ENCODE measurements around the gene CD320. TPM values are rescaled to one million over a fixed set of nuclear protein-coding genes. Genes with fewer than 3 reads are reported as not detected.
"Not testable (repeated sequence)": the region's sequence is repeated elsewhere in the genome, so short reads cannot be mapped to it uniquely, and the experiment has no call there.

Gene CD320
- total and polyA plus RNA-seq, 2 donors, result 24.7 to 31.9 TPM

DNA sequence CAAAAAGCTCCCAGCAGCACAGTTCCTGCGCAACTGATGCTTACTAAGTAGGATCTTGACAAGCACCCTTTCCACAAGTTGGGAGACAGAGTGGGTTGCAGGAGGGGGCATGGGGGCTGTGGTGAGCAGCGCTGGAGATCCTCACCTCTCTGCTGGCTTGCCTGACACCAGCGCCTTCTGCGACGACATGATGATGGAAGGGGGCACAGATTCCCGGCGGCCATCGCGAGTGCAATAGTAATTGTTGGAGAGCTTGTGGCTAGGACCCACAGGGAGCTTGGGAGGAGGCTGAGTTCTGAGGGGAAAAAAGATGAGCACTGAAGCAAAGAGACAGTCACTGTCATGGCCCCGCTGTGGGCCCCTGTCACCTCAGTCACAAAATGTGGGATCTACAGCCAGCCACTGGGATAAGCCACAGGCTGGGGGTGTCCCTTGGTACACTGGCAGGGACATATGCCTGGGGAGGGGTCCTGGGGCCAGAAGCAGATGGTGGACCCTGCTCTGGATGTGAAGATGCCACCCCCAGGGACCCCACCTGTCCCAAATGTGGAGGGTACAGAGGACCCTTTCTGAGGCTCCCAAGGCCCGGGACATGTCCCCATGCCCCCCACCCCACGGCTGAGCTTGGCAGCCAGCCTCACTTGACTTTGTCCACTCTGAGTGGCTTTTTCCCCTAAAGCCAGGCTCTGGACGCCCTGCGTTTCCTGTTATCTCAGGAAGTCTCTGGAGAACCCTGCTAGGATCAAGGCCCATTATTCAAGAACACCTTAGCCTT is 8.4 kb upstream of the CD320 start:
- Histone ChIP-seq H3K9me3 (ENCODE audit: control insufficient read depth in 2 of 2, insufficient read depth in 1 of 2, low read length in 1 of 2) (no peaks in the 10 kb centered on the region), H3K4me1 (ENCODE audit: control insufficient read depth in 2 of 2, insufficient read depth in 2 of 2, low read length in 2 of 2) (peaks cover 5 to 24% of the 10 kb centered on the region in 2 donors), H3K4me3 (ENCODE audit: low read length in 2 of 2) (no peak overlapping the region), H3K36me3 (ENCODE audit: control insufficient read depth in 2 of 2, insufficient read depth in 2 of 2, low read length in 1 of 2) (peaks cover 41 to 45% of the 10 kb centered on the region in 2 donors), H3K27me3 (ENCODE audit: control insufficient read depth in 2 of 2, insufficient read depth in 1 of 2, low read length in 1 of 2) (no peaks in the 10 kb centered on the region), H3K27ac (ENCODE audit: low read depth in 1 of 2, low read length in 1 of 2) (no peak overlapping the region)
- 93% methylated on average over 14 of the region's 14 CpGs for WGBS
- DNase-seq (ENCODE audit: low read depth in 6 of 9, low spot score in 9 of 9), result no peak

DNA sequence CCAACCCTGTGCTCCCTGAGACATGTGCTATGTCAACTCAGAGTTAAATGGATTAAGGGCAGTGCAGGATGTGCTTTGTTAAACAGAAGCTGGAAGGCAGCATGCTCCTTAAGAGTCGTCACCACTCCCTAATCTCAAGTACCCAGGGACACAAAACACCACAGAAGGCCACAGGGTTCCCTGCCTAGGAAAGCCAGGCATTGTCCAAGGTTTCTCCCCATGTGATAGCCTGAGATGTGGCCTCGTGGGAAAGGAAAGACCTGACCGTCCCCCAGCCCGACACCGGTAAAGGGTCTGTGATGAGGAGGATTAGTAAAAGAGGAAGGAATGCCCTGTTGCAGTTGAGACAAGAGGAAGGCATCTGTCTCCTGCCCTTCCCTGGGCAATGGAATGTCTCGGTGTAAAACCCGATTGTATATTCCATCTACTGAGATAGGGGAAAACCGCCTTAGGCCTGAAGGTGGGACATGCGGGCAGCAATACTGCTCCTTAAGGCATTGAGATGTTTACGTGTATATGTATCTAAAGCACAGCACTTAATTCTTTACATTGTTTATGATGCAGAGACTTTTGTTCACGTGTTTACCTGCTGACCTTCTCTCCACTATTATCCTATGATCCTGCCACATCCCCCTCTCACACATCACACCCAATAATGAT is 7.0 kb upstream of the CD320 start:
- H3K9me3 ChIP-seq (ENCODE audit: control insufficient read depth in 2 of 2, insufficient read depth in 1 of 2, low read length in 1 of 2); H3K27ac ChIP-seq (ENCODE audit: low read depth in 1 of 2, low read length in 1 of 2); H3K27me3 ChIP-seq (ENCODE audit: control insufficient read depth in 2 of 2, insufficient read depth in 1 of 2, low read length in 1 of 2); DNase-seq (ENCODE audit: low read depth in 6 of 9, low spot score in 9 of 9); H3K4me3 ChIP-seq (ENCODE audit: low read length in 2 of 2): not testable (repeated sequence)
- WGBS, result 95% methylated on average over 11 of the region's 11 CpGs
- peaks cover under 1 to 18% of the 10 kb centered on the region in 2 donors for H3K4me1 ChIP-seq (ENCODE audit: control insufficient read depth in 2 of 2, insufficient read depth in 2 of 2, low read length in 2 of 2)
- peaks cover 54 to 56% of the 10 kb centered on the region in 2 donors for H3K36me3 ChIP-seq (ENCODE audit: control insufficient read depth in 2 of 2, insufficient read depth in 2 of 2, low read length in 1 of 2)

DNA sequence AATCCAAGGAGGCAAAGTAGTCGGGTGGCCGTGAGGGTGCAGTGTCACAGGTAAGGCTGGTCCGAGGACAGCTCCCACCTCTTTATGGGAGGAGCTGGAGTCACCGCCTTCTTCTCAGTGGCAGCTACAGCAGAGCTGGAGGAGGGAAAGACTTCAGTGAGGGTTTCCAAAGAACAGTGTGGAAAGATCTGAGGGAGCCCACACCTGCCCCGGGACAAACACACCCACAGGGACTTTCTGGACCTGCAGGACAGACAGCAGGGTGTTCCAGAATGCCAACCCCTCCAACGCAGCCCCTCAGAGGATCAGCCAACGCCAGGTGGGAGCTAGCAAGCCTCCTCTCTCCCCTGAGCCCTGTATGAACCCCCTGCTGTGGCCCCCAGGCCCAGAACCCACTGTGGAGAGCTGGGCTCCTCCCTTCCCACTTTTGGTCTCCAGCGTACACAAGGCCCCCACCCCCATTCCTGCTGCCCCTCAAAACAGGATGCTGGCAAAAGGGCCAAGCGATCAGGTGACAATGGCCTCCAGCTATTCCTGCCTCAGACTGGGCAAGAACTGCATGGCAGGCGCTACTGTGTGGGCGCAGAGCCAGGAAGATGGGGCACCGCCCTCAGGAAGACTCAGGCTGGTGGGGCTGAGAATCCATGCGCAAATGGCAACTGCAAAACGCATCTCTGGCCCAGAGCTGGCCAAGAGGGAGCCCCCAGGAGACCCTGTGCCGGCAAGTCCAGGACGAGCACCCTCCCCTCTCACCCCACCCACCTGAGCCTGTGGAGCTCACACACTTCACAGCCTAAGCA is 3.5 kb upstream of the CD320 start:
- DNase-seq (ENCODE audit: low read depth in 6 of 9, low spot score in 9 of 9), result no peak
- Histone ChIP-seq H3K36me3 (ENCODE audit: control insufficient read depth in 2 of 2, insufficient read depth in 2 of 2, low read length in 1 of 2) (peaks cover 54 to 60% of the 10 kb centered on the region in 2 donors), H3K27ac (ENCODE audit: low read depth in 1 of 2, low read length in 1 of 2) (no peak overlapping the region), H3K9me3 (ENCODE audit: control insufficient read depth in 2 of 2, insufficient read depth in 1 of 2, low read length in 1 of 2) (no peaks in the 10 kb centered on the region), H3K4me3 (ENCODE audit: low read length in 2 of 2) (no peak overlapping the region), H3K4me1 (ENCODE audit: control insufficient read depth in 2 of 2, insufficient read depth in 2 of 2, low read length in 2 of 2) (peaks cover 14 to 26% of the 10 kb centered on the region in 2 donors), H3K27me3 (ENCODE audit: control insufficient read depth in 2 of 2, insufficient read depth in 1 of 2, low read length in 1 of 2) (no peaks in the 10 kb centered on the region)
- WGBS, result 95% methylated on average over 16 of the region's 16 CpGs

DNA sequence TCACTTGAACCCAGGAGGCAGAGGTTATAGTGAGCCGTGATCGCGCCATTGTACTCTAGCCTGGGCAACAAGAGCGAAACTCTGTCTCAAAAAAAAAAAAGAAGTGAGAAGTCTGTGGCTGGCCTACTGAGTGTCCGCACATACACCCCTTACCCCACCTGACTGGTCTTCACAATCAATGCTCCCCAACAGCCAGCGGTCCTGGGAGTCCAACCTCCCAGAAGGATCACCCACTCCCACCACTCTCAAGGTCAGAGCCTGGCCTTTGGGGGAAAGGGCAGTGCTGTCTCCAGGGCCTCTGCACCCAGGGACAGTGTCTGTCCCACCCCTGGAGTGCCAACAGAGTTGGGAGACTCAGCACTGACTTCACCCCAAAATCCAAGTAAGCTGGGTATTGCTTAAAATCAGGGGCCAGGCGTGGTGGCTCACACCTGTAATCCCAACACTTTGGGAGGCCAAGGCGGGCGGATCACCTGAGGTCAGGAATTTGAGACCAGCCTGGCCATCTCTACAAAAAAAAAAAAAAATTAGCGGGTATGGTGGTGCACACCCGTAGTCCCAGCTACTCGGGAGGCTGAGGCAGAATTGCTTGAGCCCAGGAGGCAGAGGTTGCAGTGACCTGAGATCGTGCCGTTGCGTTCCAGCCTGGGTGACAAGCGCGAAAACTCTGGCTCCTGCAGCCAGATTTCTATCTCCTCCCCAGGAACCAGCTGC is 2.3 kb upstream of the CD320 start:
- 98% methylated on average over 17 of the region's 17 CpGs for WGBS

DNA sequence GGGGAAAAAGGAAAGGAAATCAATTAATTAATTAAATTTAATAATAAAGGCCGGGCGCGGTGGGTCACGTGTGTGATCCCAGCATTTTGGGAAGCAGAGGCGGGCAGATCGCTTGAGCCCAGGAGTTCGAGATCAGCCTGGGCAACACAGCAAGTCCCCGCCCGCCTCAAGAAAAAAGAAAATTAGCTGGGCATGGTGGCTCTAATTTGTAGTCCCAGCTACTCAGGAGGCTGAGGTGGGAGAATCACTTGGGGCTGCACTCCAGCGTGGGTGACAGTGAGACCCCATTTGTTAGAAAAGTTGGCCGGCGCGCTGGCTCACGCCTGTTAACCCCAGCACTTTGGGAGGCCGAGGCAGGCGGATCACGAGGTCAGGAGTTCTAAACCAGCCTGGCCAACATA is 733 bp upstream of the CD320 start:
- WGBS, result 92% methylated on average over 17 of the region's 17 CpGs
- H3K9me3 ChIP-seq (ENCODE audit: control insufficient read depth in 2 of 2, insufficient read depth in 1 of 2, low read length in 1 of 2), result no peaks in the 10 kb centered on the region
- no peak for DNase-seq (ENCODE audit: low read depth in 6 of 9, low spot score in 9 of 9)
- no peaks in the 10 kb centered on the region for H3K27me3 ChIP-seq (ENCODE audit: control insufficient read depth in 2 of 2, insufficient read depth in 1 of 2, low read length in 1 of 2)
- no peak overlapping the region for H3K27ac ChIP-seq (ENCODE audit: low read depth in 1 of 2, low read length in 1 of 2)
- H3K36me3 ChIP-seq (ENCODE audit: control insufficient read depth in 2 of 2, insufficient read depth in 2 of 2, low read length in 1 of 2), result peaks cover 38 to 42% of the 10 kb centered on the region in 2 donors
- peaks cover 14 to 32% of the 10 kb centered on the region in 2 donors for H3K4me1 ChIP-seq (ENCODE audit: control insufficient read depth in 2 of 2, insufficient read depth in 2 of 2, low read length in 2 of 2)
- peak overlapping the region; percentile 57 to 80 for H3K4me3 ChIP-seq (ENCODE audit: low read length in 2 of 2)

More for the DNA sequence above, 2.3 kb upstream of the CD320 start:
- DNase-seq (ENCODE audit: low read depth in 6 of 9, low spot score in 9 of 9), result no peak
- no peak overlapping the region for H3K27ac ChIP-seq (ENCODE audit: low read depth in 1 of 2, low read length in 1 of 2)
- no peak overlapping the region for H3K4me3 ChIP-seq (ENCODE audit: low read length in 2 of 2)
- no peaks in the 10 kb centered on the region for H3K27me3 ChIP-seq (ENCODE audit: control insufficient read depth in 2 of 2, insufficient read depth in 1 of 2, low read length in 1 of 2)
- H3K4me1 ChIP-seq (ENCODE audit: control insufficient read depth in 2 of 2, insufficient read depth in 2 of 2, low read length in 2 of 2), result peaks cover 14 to 29% of the 10 kb centered on the region in 2 donors
- peaks cover 45 to 49% of the 10 kb centered on the region in 2 donors for H3K36me3 ChIP-seq (ENCODE audit: control insufficient read depth in 2 of 2, insufficient read depth in 2 of 2, low read length in 1 of 2)
- no peaks in the 10 kb centered on the region for H3K9me3 ChIP-seq (ENCODE audit: control insufficient read depth in 2 of 2, insufficient read depth in 1 of 2, low read length in 1 of 2)

DNA sequence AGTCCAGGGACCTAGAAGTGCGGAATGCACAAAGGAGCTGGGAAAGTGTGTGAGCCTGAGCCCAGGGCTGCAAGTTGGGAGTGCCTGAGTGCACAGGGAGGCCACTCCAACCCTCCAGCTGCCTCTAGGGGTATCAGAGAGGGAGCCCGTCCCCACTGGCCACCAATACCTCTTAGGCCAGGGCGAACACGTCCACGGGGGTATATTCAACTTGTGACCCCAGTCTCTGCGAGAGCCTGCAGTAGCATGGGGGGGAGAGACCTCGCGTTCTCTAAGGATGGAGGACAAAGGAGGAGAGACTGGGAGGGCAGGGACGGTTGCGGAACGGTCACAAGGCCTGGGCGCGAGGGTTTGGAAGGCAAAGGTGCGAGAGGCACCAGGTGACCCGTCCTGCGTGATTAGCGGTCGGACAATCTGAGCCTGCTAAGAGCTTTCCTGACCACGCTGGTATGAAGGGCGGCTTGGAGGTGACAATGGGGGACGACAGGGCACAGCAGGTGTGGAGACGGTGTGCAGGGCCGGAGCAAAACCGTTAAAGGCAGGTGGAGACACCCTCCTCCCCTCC is 676 bp downstream of the CD320 start:
- peaks cover 0 to 1% of the 10 kb centered on the region in 2 donors for H3K9me3 ChIP-seq (ENCODE audit: control insufficient read depth in 2 of 2, insufficient read depth in 1 of 2, low read length in 1 of 2)
- no peaks in the 10 kb centered on the region for H3K27me3 ChIP-seq (ENCODE audit: control insufficient read depth in 2 of 2, insufficient read depth in 1 of 2, low read length in 1 of 2)
- DNase-seq (ENCODE audit: low read depth in 6 of 9, low spot score in 9 of 9), result no peak
- no peak overlapping the region for H3K27ac ChIP-seq (ENCODE audit: low read depth in 1 of 2, low read length in 1 of 2)
- peak overlapping the region; percentile 57 to 80 for H3K4me3 ChIP-seq (ENCODE audit: low read length in 2 of 2)
- 53% methylated on average over 24 of the region's 24 CpGs for WGBS
- H3K36me3 ChIP-seq (ENCODE audit: control insufficient read depth in 2 of 2, insufficient read depth in 2 of 2, low read length in 1 of 2), result peaks cover 36 to 39% of the 10 kb centered on the region in 2 donors
- peaks cover 14 to 32% of the 10 kb centered on the region in 2 donors for H3K4me1 ChIP-seq (ENCODE audit: control insufficient read depth in 2 of 2, insufficient read depth in 2 of 2, low read length in 2 of 2)

DNA sequence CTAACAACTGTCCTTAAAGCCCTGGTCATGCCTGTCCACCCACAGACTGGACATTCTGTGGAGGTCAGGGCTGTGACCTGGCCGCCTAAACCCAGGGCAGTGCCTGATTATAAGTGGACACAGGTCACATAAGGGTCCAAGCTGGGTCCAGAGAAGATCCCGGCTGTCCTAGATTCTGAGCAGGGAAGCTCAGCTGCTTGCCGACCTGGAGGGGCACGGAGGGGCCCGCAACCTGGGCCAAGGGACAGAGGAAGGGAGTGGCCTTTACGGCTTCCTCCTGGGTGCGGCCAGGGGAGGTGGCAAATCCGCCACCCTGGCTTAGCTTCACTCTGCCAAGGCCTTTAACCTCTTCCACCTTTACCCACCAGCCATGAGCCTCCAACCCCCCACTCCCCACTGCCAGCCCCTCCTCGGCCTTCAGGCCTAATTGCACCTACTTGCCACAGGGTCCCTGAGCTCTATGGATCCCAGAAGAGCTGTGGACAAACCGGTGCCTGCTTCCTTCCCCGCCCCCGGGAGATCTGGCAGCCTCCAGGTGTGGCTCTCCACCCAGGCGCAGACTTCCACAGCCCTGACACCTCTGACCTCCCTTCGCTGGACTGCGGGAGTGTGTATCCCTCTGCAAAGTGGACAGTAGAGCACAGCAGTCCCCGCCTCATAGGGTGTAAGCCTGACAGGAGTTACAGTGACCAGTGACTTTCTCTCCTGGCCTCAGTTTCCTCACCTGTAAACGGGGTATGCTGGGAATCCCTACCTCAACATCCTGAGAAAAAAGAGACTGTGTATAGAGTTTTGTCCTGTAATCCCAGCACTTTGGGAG is 1.7 kb downstream of the CD320 start:
- Histone ChIP-seq H3K27me3 (ENCODE audit: control insufficient read depth in 2 of 2, insufficient read depth in 1 of 2, low read length in 1 of 2) (no peaks in the 10 kb centered on the region), H3K36me3 (ENCODE audit: control insufficient read depth in 2 of 2, insufficient read depth in 2 of 2, low read length in 1 of 2) (peaks cover 36 to 40% of the 10 kb centered on the region in 2 donors), H3K27ac (ENCODE audit: low read depth in 1 of 2, low read length in 1 of 2) (no peak overlapping the region), H3K4me1 (ENCODE audit: control insufficient read depth in 2 of 2, insufficient read depth in 2 of 2, low read length in 2 of 2) (peaks cover 14 to 32% of the 10 kb centered on the region in 2 donors), H3K9me3 (ENCODE audit: control insufficient read depth in 2 of 2, insufficient read depth in 1 of 2, low read length in 1 of 2) (peaks cover 0 to 1% of the 10 kb centered on the region in 2 donors), H3K4me3 (ENCODE audit: low read length in 2 of 2) (no peak overlapping the region)
- 95% methylated on average over 17 of the region's 17 CpGs for WGBS
- no peak for DNase-seq (ENCODE audit: low read depth in 6 of 9, low spot score in 9 of 9)

DNA sequence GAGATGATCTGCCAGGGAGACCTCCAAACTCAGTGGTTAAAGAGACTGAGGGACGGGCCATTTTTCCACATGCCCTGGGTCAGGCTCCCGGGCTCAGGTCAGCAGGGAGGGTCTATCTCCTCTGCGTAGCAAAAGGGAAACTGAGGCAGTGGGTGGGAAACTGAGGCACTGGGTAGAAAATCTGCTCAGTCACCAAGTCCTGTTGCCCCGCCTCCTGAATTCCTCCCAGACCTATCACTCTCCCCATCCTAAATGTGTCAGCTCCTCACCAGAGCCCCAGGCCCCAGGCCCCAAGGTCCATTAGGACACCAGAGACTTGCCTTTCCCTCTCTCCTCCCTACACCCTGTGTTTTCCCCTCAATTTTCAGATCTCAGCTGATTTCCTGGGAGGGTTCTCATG is 2.4 kb downstream of the CD320 start:
- no peaks in the 10 kb centered on the region for H3K27me3 ChIP-seq (ENCODE audit: control insufficient read depth in 2 of 2, insufficient read depth in 1 of 2, low read length in 1 of 2)
- DNase-seq (ENCODE audit: low read depth in 6 of 9, low spot score in 9 of 9), result no peak
- peaks cover 0 to 1% of the 10 kb centered on the region in 2 donors for H3K9me3 ChIP-seq (ENCODE audit: control insufficient read depth in 2 of 2, insufficient read depth in 1 of 2, low read length in 1 of 2)
- H3K27ac ChIP-seq (ENCODE audit: low read depth in 1 of 2, low read length in 1 of 2), result peak overlapping the region in 1 of 2 donors; percentile 40
- H3K36me3 ChIP-seq (ENCODE audit: control insufficient read depth in 2 of 2, insufficient read depth in 2 of 2, low read length in 1 of 2), result peaks cover 29 to 34% of the 10 kb centered on the region in 2 donors
- H3K4me3 ChIP-seq (ENCODE audit: low read length in 2 of 2), result no peak overlapping the region
- WGBS, result 87% methylated on average over 4 of the region's 4 CpGs
- peaks cover 14 to 32% of the 10 kb centered on the region in 2 donors for H3K4me1 ChIP-seq (ENCODE audit: control insufficient read depth in 2 of 2, insufficient read depth in 2 of 2, low read length in 2 of 2)

All from thymus (tissue), 11 donors.